Transverse colon (tissue), 3 donors: ENCODE measurements around the gene MUC12.
"Not testable (repeated sequence)": the region's sequence is repeated elsewhere in the genome, so short reads cannot be mapped to it uniquely, and the experiment has no call there.

Experiments
- CTCF ChIP-seq, 5 experiments: fragments of 200-600 bp in 3 of 5; fragments of 450-650 bp in 2 of 5; sonication (generic) in 3 of 5; IDR thresholded peaks; 1 replicate in 2 of 5; 2 replicates in 3 of 5; pipeline ENCODE4 v1.5.1; 2016 to 2017; ENCODE audit warnings: antibody characterized with exemption in 5 of 5, inconsistent platforms in 3 of 5, mild to moderate bottlenecking in 2 of 5, moderate library complexity in 1 of 5
- POLR2A ChIP-seq: fragments of 450-650 bp; IDR thresholded peaks from one replicate; pipeline ENCODE4 v1.6.1; 2016; ENCODE audit warnings: antibody characterized with exemption, mild to moderate bottlenecking, moderate library complexity

GRCh38 chr7:100936167-100936566, 33.2 kb upstream of the MUC12 start:
- not testable (repeated sequence) for TF ChIP-seq POLR2A; CTCF (IDR thresholded peaks at IDR 0.05)
